Muscle of leg (tissue), 11 donors: ENCODE measurements around the gene SSC5D. TPM values are rescaled to one million over a fixed set of nuclear protein-coding genes. Genes with fewer than 3 reads are reported as not detected.

Experiments used
- DNase-seq: peaks from one replicate; pipeline ENCODE4 v3.0.0; 2013
- H3K27ac ChIP-seq: one replicate; pipeline ENCODE4 v1.5.1; 2013; ENCODE audit warnings: mild to moderate bottlenecking, low read length, control low read depth
- H3K27me3 ChIP-seq: one replicate; pipeline ENCODE4 v1.6.1; 2013; ENCODE audit warnings: low read length; ENCODE audit not compliant: control insufficient read depth, insufficient read depth
- H3K36me3 ChIP-seq: one replicate; pipeline ENCODE4 v1.6.1; 2013; ENCODE audit warnings: low read length; ENCODE audit not compliant: control insufficient read depth, insufficient read depth
- H3K4me1 ChIP-seq: one replicate; pipeline ENCODE4 v1.6.1; 2013; ENCODE audit warnings: low read length; ENCODE audit not compliant: control insufficient read depth, insufficient read depth
- H3K4me3 ChIP-seq: one replicate; pipeline ENCODE4 v1.5.1; 2013; ENCODE audit warnings: low read length, control low read depth
- H3K9me3 ChIP-seq: replicated peaks from 2 replicates; pipeline ENCODE4 v1.6.1; 2013; ENCODE audit warnings: low read depth, low read length; ENCODE audit not compliant: control insufficient read depth
- whole genome bisulfite sequencing: methylation state at CpG from one replicate; pipeline ENCODE4 v1.1.5; 2013; ENCODE audit warnings: missing lambda C conversion rate; ENCODE audit not compliant: insufficient coverage; 5-methylcytosine and 5-hydroxymethylcytosine counted together
- polyA plus RNA-seq, 8 donors: library from polyadenylated mRNA; unstranded; fragments of 120-200 nt; gene quantifications; one replicate each; pipeline versions ENCODE4 v1.2.1 to v1.2.3, GENCODE V29; 2013; ENCODE audit warnings: inconsistent platforms in 1 of 8, low replicate concordance in 1 of 8; ENCODE audit not compliant: insufficient read length in 8 of 8, insufficient read depth in 1 of 8
- total RNA-seq: library from RNA; stranded (reverse); fragments of 120-200 nt; gene quantifications from one replicate; pipeline ENCODE4 v1.2.4, GENCODE V29; 2013

The SSC5D gene
- total and polyA plus RNA-seq, 9 donors: 7.9 to 54.8 (median 23.7) TPM

DNA sequence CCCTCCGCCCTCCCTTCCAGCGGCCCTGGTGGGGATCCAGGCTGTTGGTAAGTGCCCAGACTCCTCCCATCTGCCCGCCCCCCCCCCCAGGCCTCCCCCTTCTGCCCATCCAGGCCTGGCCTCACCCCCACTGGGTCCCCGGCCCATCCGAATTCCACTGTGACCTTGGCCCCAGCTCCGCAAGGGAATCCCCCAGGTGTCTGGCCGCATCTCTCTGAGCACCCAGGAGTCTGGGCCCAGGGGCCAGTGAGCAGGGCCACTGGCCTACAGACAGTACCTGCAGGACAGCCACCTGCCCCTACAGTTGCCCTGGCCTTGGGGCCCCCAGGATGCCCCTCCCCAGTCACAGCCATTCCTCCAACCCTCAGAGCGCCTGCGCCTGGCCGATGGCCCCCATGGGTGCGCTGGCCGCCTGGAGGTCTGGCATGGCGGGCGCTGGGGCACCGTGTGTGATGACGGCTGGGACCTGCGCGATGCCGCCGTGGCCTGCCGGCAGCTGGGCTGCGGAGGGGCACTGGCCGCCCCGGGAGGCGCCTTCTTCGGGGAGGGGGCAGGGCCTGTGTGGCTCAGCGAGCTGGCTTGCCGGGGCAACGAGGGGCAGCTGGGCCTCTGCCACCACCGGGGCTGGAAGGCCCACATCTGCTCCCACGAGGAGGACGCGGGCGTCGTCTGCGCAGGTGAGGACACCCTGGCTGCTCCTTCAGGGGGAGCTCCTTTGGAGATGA is 912 bp downstream of the SSC5D start:
- H3K36me3 ChIP-seq: no peaks in the 10 kb centered on the region
- DNase-seq: peak; percentile 72
- 41% methylated on average over 34 of the region's 36 CpGs for WGBS
- H3K27ac ChIP-seq: peak overlapping the region; percentile 59
- peaks cover 5% of the 10 kb centered on the region for H3K27me3 ChIP-seq
- H3K9me3 ChIP-seq: no peaks in the 10 kb centered on the region
- H3K4me1 ChIP-seq: peaks cover 86% of the 10 kb centered on the region
- no peak overlapping the region for H3K4me3 ChIP-seq

DNA sequence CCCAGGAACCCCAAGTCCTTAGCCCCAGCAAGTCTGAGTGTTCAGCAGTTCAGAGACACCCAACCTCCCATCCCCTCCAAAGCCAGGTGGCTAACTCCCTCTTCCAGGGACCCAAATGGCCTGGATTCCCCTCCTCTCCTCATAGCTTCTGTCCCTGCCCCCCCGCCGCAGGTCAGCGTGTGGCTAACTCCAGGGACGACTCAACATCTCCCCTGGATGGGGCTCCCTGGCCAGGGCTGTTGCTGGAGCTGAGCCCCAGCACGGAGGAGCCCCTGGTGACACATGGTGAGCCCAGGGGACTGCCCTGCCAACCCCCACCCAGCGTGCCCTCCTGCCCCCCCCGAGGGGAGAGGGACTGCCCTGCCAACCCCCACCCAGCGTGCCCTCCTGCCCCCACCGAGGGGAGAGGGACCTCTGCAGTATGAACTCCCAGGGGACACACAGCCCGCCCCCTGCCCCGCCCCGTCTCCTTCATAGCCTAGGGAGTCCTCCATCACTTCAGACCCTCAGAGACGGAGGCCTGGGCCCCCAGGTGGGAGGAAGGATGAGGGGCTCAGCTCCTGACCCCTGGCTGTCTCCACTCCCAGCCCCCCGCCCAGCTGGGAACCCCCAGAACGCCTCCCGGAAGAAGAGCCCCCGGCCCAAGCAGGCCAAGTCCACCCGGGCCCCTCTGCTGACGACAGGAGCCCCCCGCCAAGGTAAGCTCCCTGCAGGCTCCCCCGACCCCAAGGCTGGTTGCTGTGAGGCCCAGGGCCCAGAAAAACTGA is 1.7 kb downstream of the SSC5D start:
- peaks cover 87% of the 10 kb centered on the region for H3K4me1 ChIP-seq

DNA sequence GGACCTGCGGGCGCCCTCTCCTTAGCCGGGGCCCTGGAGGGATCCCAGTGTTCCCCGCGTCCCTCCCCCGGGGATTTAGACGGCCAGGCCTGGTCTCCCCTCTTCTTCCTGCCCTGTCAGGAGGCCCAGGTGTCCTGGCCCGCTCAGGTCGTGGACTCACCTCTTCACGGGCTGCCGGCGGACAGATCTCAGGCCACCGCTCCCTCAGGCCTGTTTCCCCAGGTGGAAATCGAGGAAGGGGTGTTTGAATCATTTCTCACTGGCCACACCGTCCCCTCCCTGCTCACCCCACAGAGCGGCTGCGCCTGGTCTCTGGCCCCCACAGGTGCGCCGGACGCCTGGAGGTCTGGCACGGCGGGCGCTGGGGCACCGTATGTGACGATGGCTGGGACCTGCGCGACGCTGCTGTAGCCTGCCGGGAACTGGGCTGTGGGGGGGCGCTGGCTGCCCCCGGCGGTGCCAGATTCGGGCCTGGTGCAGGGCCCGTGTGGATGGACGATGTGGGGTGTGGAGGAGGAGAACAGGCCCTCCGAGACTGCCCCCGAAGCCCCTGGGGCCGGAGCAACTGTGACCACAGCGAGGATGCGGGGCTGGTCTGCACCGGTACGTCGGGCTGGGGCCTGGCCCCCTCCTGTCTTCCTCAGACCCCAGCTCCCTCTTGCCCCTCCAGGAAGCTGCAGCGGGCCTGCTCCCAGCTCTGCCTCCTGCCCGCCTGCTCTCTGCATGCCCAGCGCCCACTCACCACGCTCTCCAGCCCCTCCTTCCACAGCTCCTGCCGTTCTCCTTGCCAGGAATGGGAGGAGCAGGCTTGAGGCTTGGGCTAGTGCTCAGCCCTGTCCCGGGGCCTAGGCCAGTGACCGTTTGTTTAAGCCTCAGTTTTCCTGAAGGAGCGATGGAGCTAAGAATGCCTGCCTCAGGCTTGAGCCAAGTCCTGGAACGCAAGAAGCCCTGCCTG is 2.5 kb downstream of the SSC5D start:
- peaks cover 86% of the 10 kb centered on the region for H3K4me1 ChIP-seq
- no peaks in the 10 kb centered on the region for H3K9me3 ChIP-seq
- peak overlapping the region; percentile 55 for H3K27ac ChIP-seq
- no peak overlapping the region for H3K4me3 ChIP-seq
- peak; percentile 73 for DNase-seq
- WGBS: 53% methylated on average over 36 of the region's 52 CpGs
- peaks cover 4% of the 10 kb centered on the region for H3K36me3 ChIP-seq
- H3K27me3 ChIP-seq: peaks cover 8% of the 10 kb centered on the region

More for the DNA sequence above, 1.7 kb downstream of the SSC5D start:
- Histone ChIP-seq H3K27me3 (peaks cover 8% of the 10 kb centered on the region), H3K36me3 (no peaks in the 10 kb centered on the region), H3K9me3 (no peaks in the 10 kb centered on the region), H3K27ac (peak overlapping the region; percentile 59), H3K4me3 (no peak overlapping the region)
- DNase-seq: peak; percentile 49
- 26% methylated on average over 10 of the region's 21 CpGs for WGBS

GRCh38 chr19:55491546-55492360 is 3.5 kb downstream of the SSC5D start:
- 47% methylated on average over 16 of the region's 24 CpGs for WGBS
- Histone ChIP-seq H3K36me3 (peaks cover 9% of the 10 kb centered on the region), H3K27ac (peak overlapping the region; percentile 55), H3K4me1 (peaks cover 78% of the 10 kb centered on the region), H3K27me3 (peaks cover 8% of the 10 kb centered on the region), H3K4me3 (no peak overlapping the region), H3K9me3 (no peaks in the 10 kb centered on the region)
- DNase-seq: no peak

DNA sequence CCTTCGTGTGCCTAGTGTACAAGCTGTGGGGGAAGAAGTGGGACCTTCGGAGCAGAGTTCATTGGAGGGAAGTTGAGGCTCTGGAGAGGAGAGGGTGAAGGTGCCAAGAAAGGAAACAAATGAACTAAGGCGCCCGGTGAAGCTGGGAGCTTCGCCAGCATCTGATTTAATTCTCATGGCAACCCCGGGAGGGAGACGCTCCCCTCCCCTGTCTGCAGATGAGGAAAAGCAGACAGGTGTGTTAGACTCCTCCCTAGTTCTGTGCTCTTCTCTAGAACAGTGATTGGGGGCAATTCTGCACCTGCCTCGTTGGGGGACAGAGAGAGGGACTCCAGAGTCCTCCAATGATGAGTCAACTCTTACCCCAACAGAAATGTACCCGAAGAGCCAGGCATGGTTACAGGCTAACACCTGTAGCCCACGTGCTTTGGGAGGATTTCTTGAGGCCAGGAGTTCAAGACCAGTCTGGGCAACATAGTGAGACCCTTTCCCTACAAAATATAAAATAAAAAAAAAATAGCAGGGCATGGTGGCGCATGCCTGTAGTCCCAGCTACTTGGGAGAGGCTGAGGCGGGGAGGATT is 4.2 kb downstream of the SSC5D start:
- Histone ChIP-seq H3K36me3 (peaks cover 9% of the 10 kb centered on the region), H3K4me3 (no peak overlapping the region), H3K27ac (no peak overlapping the region), H3K27me3 (peaks cover 8% of the 10 kb centered on the region), H3K4me1 (peaks cover 71% of the 10 kb centered on the region), H3K9me3 (no peaks in the 10 kb centered on the region)
- no peak for DNase-seq
- 48% methylated on average over 3 of the region's 12 CpGs for WGBS

GRCh38 chr19:55493052-55493644 is 4.9 kb downstream of the SSC5D start:
- Histone ChIP-seq H3K27ac (peak overlapping the region; percentile 86), H3K36me3 (peaks cover 12% of the 10 kb centered on the region), H3K4me3 (peak overlapping the region; percentile 41), H3K9me3 (no peaks in the 10 kb centered on the region), H3K27me3 (peaks cover 8% of the 10 kb centered on the region), H3K4me1 (peaks cover 65% of the 10 kb centered on the region)
- peak; percentile 92 for DNase-seq
- 34% methylated on average over 17 of the region's 18 CpGs for WGBS

DNA sequence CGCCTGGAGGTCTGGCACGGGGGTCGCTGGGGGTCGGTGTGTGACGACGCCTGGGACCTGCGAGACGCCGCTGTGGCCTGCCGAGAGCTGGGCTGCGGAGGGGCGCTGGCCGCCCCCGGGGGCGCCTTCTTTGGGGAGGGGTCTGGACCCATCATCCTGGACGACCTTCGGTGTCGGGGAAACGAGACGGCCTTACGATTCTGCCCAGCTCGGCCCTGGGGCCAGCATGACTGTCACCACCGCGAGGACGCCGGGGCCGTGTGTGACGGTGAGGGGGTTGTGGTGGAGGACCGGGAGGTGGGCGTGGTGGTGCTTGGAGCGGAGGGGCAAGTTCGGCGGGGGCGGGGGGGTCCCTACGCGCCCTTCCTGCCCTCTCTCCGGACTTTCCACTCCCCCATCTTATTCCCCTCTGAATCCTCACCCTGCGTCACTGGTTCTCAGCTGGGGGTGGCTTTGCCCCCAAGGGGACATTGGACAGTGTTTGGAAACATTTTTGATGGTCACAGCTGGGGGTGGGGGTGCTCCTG is 5.5 kb downstream of the SSC5D start:
- no peak for DNase-seq
- Histone ChIP-seq H3K36me3 (peaks cover 17% of the 10 kb centered on the region), H3K4me1 (peaks cover 63% of the 10 kb centered on the region), H3K27me3 (peaks cover 8% of the 10 kb centered on the region), H3K4me3 (peak overlapping the region; percentile 41), H3K27ac (peak overlapping the region; percentile 86), H3K9me3 (no peaks in the 10 kb centered on the region)
- 39% methylated on average over 21 of the region's 38 CpGs for WGBS

DNA sequence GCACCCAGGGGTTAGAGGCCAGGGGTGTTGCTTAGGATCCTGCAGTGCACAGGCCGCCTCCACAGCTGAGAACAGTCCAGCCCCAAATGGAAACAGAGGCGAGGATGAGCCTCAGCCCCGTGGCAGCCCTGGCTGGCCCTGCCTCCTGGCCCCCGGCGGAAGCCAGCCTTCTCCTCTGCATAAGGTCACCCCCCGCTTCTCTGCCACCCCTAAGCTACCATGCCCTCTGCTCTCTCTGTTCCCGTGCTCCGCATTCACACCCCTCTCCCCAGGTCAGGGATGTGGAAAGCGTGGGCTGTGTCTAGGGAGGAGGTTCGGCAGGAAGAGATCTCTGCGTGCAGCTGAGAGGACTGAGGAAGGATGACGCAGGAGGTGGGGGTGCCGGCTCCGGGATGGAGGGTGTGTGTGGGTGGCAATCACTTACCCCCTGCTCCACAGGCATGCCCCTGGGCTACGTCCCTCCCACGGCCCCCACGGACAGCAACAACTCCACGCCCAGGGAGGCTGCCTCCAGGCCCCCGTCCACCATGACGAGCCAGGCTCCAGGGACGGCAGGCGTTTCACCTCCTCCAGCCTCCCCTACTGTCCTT is 6.0 kb downstream of the SSC5D start:
- Histone ChIP-seq H3K36me3 (peaks cover 22% of the 10 kb centered on the region), H3K27ac (peak overlapping the region; percentile 86), H3K4me3 (peak overlapping the region; percentile 41), H3K4me1 (peaks cover 62% of the 10 kb centered on the region), H3K9me3 (no peaks in the 10 kb centered on the region), H3K27me3 (peaks cover 8% of the 10 kb centered on the region)
- WGBS: 24% methylated on average over 5 of the region's 22 CpGs
- peak; percentile 76 for DNase-seq
